Thyroid gland (tissue), 4 donors: ENCODE results near the gene ATXN7. TPM values are rescaled to one million over a fixed set of nuclear protein-coding genes. Genes with fewer than 3 reads are reported as not detected.

ENCODE experiments used
- DNase-seq, 2 donors: peaks; one replicate each; pipeline ENCODE4 v3.0.0-alpha.2; 2019
- H3K27ac ChIP-seq, 3 donors: fragments of 200-600 bp; sonication (generic); 1 replicate in 2 of 3; 2 replicates in 1 of 3; pipeline ENCODE4 v1.5.1; 2016 to 2019; ENCODE audit warnings: mild to moderate bottlenecking in 1 of 3, moderate library complexity in 1 of 3
- H3K27me3 ChIP-seq: fragments of 200-600 bp; sonication (generic); one replicate; pipeline ENCODE4 v1.5.1; 2019
- H3K36me3 ChIP-seq, 2 donors: fragments of 200-600 bp; sonication (generic); one replicate each; pipeline ENCODE4 v1.5.1; 2016 to 2019
- H3K4me1 ChIP-seq, 2 donors: fragments of 200-600 bp; sonication (generic); one replicate each; pipeline ENCODE4 v1.5.1; 2017 to 2019
- H3K4me3 ChIP-seq, 3 donors: fragments of 200-600 bp; sonication (generic); replicated peaks in 1 of 3; 1 replicate in 2 of 3; 2 replicates in 1 of 3; pipeline ENCODE4 v1.5.1; 2016; ENCODE audit warnings: mild to moderate bottlenecking in 1 of 3
- H3K9me3 ChIP-seq: fragments of 200-600 bp; sonication (generic); one replicate; pipeline ENCODE4 v1.5.1; 2017
- CTCF ChIP-seq, 6 experiments: fragments of 200-600 bp in 3 of 6; fragments of 450-650 bp in 3 of 6; sonication (generic) in 3 of 6; IDR thresholded peaks; one replicate each; pipeline ENCODE4 v1.5.1; 2016 to 2019; ENCODE audit warnings: antibody characterized with exemption in 6 of 6, mild to moderate bottlenecking in 2 of 6, inconsistent platforms in 1 of 6, moderate library complexity in 1 of 6
- POLR2A ChIP-seq, 2 donors: fragments of 450-650 bp; IDR thresholded peaks; one replicate each; pipeline ENCODE4 v1.6.1; 2017; ENCODE audit warnings: antibody characterized with exemption in 2 of 2, mild to moderate bottlenecking in 2 of 2, moderate library complexity in 1 of 2
- WGBS, 2 donors: methylation state at CpG; one replicate each; pipeline ENCODE4 v1.1.5; 2017; 5-methylcytosine and 5-hydroxymethylcytosine counted together
- intact Hi-C: fragments of 100-400 bp; cut with DNase I; formaldehyde crosslinking; loops from one replicate; pipeline ENCODE4 v1.15.1; 2023
- total RNA-seq, 4 donors: library from RNA; depleted of rRNA; stranded (reverse); fragments of >200 nt; gene quantifications; one replicate each; pipeline ENCODE4 v1.2.3, GENCODE V29; 2016

ATXN7 gene
- total RNA-seq, 4 donors from 2014 or later = 23.2 to 51.8 (median 33.8) TPM

GRCh38 chr3:63946753-63947152 lies 83.1 kb downstream of the ATXN7 start:
- no peak overlapping the region for H3K27ac ChIP-seq
- H3K4me3 ChIP-seq = no peak overlapping the region
- no peak for DNase-seq
- H3K36me3 ChIP-seq = no peaks in the 10 kb centered on the region
- 95 to 97% methylated on average over 2 of the region's 2 CpGs for WGBS, 2 donors
- peaks cover 0 to 7% of the 10 kb centered on the region in 2 donors for H3K4me1 ChIP-seq
- no peaks in the 10 kb centered on the region for H3K9me3 ChIP-seq
- no peaks in the 10 kb centered on the region for H3K27me3 ChIP-seq
- TF ChIP-seq POLR2A (IDR thresholded peaks at IDR 0.05) (no peak), CTCF (IDR thresholded peaks at IDR 0.05) (no peak)
- intact Hi-C loops = loop anchor here (5.0 kb wide), 1 partner anchor 46 kb away; no protein-coding TSS in a partner anchor

GRCh38 chr3:63947594-63947993 lies 83.9 kb downstream of the ATXN7 start:
- Histone ChIP-seq H3K27ac (no peak overlapping the region), H3K9me3 (no peaks in the 10 kb centered on the region), H3K4me3 (no peak overlapping the region), H3K36me3 (no peaks in the 10 kb centered on the region), H3K4me1 (peaks cover 0 to 7% of the 10 kb centered on the region in 2 donors), H3K27me3 (no peaks in the 10 kb centered on the region)
- TF ChIP-seq CTCF (IDR thresholded peaks at IDR 0.05) (no peak), POLR2A (IDR thresholded peaks at IDR 0.05) (no peak)
- DNase-seq = no peak
- intact Hi-C loops = loop anchor here (5.0 kb wide), 1 partner anchor 45 kb away; no protein-coding TSS in a partner anchor
- WGBS, 2 donors = 95% methylated on average over 2 of the region's 2 CpGs

GRCh38 chr3:63949005-63949404 lies 85.3 kb downstream of the ATXN7 start:
- no peaks in the 10 kb centered on the region for H3K9me3 ChIP-seq
- no peaks in the 10 kb centered on the region for H3K36me3 ChIP-seq
- H3K27ac ChIP-seq = no peak overlapping the region
- no peak overlapping the region for H3K4me3 ChIP-seq
- TF ChIP-seq POLR2A (IDR thresholded peaks at IDR 0.05) (no peak), CTCF (IDR thresholded peaks at IDR 0.05) (no peak)
- 86 to 90% methylated on average over 2 of the region's 2 CpGs for WGBS, 2 donors
- no peak for DNase-seq
- intact Hi-C loops = loop anchor here (5.0 kb wide), 1 partner anchor 43 kb away; no protein-coding TSS in a partner anchor
- peaks cover 0 to 7% of the 10 kb centered on the region in 2 donors for H3K4me1 ChIP-seq
- H3K27me3 ChIP-seq = no peaks in the 10 kb centered on the region

- 88 to 95% methylated on average over 1 of the region's 1 CpG for WGBS, 2 donors
- Histone ChIP-seq H3K27me3 (no peaks in the 10 kb centered on the region), H3K4me3 (no peak overlapping the region), H3K4me1 (peaks cover 0 to 4% of the 10 kb centered on the region in 2 donors), H3K27ac (no peak overlapping the region), H3K9me3 (no peaks in the 10 kb centered on the region), H3K36me3 (no peaks in the 10 kb centered on the region)
- intact Hi-C loops = no loop called here
- TF ChIP-seq POLR2A (IDR thresholded peaks at IDR 0.05) (no peak), CTCF (IDR thresholded peaks at IDR 0.05) (no peak)
- no peak for DNase-seq
Measured at GRCh38 chr3:63950698-63951097, 87.0 kb downstream of the ATXN7 start.

- Histone ChIP-seq H3K36me3 (no peaks in the 10 kb centered on the region), H3K27me3 (no peaks in the 10 kb centered on the region), H3K9me3 (no peaks in the 10 kb centered on the region), H3K4me3 (no peak overlapping the region), H3K27ac (no peak overlapping the region), H3K4me1 (no peaks in the 10 kb centered on the region)
- intact Hi-C loops = no loop called here
- DNase-seq = no peak
- WGBS, 2 donors = 62 to 75% methylated on average over 1 of the region's 1 CpG
- TF ChIP-seq CTCF (IDR thresholded peaks at IDR 0.05) (no peak), POLR2A (IDR thresholded peaks at IDR 0.05) (no peak)
Measured at GRCh38 chr3:63951492-63952247, 88.0 kb downstream of the ATXN7 start.
